Activated CD8-positive, alpha-beta T cell treated with anti-CD3 and anti-CD28 coated beads, Interleukin-2, amount 10 ng/mL, durations not matched to agents 7 days and 5 days (primary cell): Measurements from ENCODE around the gene GPC6. TPM values are rescaled to one million over a fixed set of nuclear protein-coding genes. Genes with fewer than 3 reads are reported as not detected.

Source experiments
- ATAC-seq: fragments of 150-1000 bp; cut with Tn5 transposase; one replicate; pipeline ENCODE4 v1.10.0; 2021; ENCODE audit warnings: moderate library complexity
- CTCF ChIA-PET: fragments of 350-600 bp; sonication (Branson Sonifier 250); formaldehyde crosslinking; loops from one replicate; lab custom pipeline; 2021; ENCODE audit warnings: antibody characterized with exemption; lab: Charles Lee
- POLR2A ChIA-PET: fragments of 350-600 bp; sonication (Branson Sonifier 250); formaldehyde crosslinking; loops from one replicate; lab custom pipeline; 2021; ENCODE audit warnings: antibody characterized with exemption; lab: Charles Lee
- DNase-seq: peaks from one replicate; pipeline ENCODE4 v3.0.0-alpha.2; 2020
- H3K27ac Mint-ChIP-seq: one replicate; pipeline ENCODE4 v1.8.0; 2021; ENCODE audit warnings: mild to moderate bottlenecking, mixed read lengths
- H3K27me3 Mint-ChIP-seq: one replicate; pipeline ENCODE4 v1.8.0; 2021; ENCODE audit warnings: low read depth, mixed read lengths
- H3K36me3 Mint-ChIP-seq: one replicate; pipeline ENCODE4 v1.8.0; 2021; ENCODE audit warnings: low read depth, mixed read lengths
- H3K4me1 Mint-ChIP-seq: one replicate; pipeline ENCODE4 v1.8.0; 2021; ENCODE audit warnings: low read depth, mixed read lengths
- H3K4me3 Mint-ChIP-seq: one replicate; pipeline ENCODE4 v1.8.0; 2021; ENCODE audit warnings: mild to moderate bottlenecking, mixed read lengths
- H3K9me3 Mint-ChIP-seq: one replicate; pipeline ENCODE4 v1.8.0; 2022; ENCODE audit warnings: mixed read lengths; ENCODE audit not compliant: insufficient read depth
- total RNA-seq, 2 experiments: library from RNA; stranded (reverse); gene quantifications; one replicate each; pipeline ENCODE4 v1.2.3, GENCODE V29; 2021

The GPC6 gene
- total RNA-seq, 2 experiments from 2014 or later = not detected

DNA sequence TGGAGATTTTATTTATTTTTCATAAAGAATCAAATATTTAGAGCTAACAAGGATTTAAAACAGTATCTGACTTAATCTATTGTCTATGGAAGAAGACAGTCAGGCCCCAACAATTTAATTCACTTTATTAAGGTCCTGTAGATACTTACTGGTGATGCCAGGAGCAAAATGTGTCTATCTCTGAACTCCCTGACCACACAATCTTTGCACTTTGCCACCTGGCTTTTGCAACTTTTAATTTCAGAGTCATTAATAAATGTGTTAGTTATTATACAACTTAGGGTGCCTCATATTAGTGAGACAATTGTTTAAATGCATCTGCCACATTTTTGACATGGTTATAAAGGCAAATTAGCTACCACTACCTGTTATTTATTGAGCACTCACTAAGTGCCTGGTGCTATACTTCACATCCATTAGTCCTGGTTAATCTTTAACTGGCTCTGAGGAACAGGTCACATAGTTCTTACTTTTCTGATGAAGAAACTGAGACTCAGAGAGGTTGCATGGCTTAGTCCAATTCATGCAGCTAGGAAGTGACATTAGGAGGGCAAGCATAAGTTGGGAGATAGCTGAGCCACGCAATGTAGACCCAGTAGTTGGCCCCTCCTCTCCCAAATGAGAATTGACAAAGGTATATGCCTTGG, 955.0 kb downstream of the GPC6 start:
- peaks cover 4% of the 10 kb centered on the region for H3K4me1 Mint-ChIP-seq
- H3K9me3 Mint-ChIP-seq = no peaks in the 10 kb centered on the region

DNA sequence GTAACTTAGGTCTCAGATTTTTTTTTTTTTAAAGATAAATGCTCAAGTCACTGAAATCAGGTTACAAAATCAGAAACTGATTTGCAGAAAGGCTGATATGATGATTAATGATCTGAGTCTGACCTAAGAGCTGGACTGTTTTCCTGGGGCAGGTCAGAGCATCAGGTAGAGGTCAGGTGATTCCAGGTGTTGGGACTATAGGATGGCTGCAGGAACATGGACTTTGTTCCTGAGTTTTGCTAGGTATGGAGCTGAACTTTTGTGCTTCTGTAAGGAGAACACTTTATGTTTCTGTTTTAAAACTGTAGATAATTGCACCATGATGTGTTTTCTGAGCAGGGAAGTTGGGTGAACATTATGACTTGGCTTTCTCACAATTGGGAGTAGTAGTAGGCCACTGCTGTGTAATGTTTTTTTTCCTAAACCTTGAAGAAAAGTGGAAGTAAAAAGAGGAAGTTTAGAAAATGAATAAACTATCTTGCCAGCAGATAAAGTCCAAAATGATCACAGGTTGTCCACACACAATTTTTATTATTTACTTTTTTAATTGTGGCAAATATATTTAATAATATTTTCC, 955.7 kb downstream of the GPC6 start:
- no peaks in the 10 kb centered on the region for H3K27me3 Mint-ChIP-seq
- no peaks in the 10 kb centered on the region for H3K9me3 Mint-ChIP-seq
- DNase-seq = no peak
- ATAC-seq = no peak
- no peaks in the 10 kb centered on the region for H3K36me3 Mint-ChIP-seq
- no peak overlapping the region for H3K4me3 Mint-ChIP-seq
- POLR2A ChIA-PET = interaction anchor here (0.6 kb wide), 1 partner anchor 31 kb away, joined by 3 read pairs; no protein-coding TSS in a partner anchor
- no peak overlapping the region for H3K27ac Mint-ChIP-seq
- H3K4me1 Mint-ChIP-seq = peaks cover 4% of the 10 kb centered on the region
- CTCF ChIA-PET = no interaction called here

More for the DNA sequence above, 955.0 kb downstream of the GPC6 start:
- ATAC-seq (no peak), DNase-seq (no peak)
- H3K27ac Mint-ChIP-seq = no peak overlapping the region
- no peaks in the 10 kb centered on the region for H3K36me3 Mint-ChIP-seq
- ChIA-PET POLR2A (no interaction called here), CTCF (no interaction called here)
- no peaks in the 10 kb centered on the region for H3K27me3 Mint-ChIP-seq
- no peak overlapping the region for H3K4me3 Mint-ChIP-seq

GRCh38 chr13:94186470-94186869, 959.9 kb downstream of the GPC6 start:
- Mint-ChIP-seq H3K4me3 (no peak overlapping the region), H3K4me1 (no peaks in the 10 kb centered on the region)

DNA sequence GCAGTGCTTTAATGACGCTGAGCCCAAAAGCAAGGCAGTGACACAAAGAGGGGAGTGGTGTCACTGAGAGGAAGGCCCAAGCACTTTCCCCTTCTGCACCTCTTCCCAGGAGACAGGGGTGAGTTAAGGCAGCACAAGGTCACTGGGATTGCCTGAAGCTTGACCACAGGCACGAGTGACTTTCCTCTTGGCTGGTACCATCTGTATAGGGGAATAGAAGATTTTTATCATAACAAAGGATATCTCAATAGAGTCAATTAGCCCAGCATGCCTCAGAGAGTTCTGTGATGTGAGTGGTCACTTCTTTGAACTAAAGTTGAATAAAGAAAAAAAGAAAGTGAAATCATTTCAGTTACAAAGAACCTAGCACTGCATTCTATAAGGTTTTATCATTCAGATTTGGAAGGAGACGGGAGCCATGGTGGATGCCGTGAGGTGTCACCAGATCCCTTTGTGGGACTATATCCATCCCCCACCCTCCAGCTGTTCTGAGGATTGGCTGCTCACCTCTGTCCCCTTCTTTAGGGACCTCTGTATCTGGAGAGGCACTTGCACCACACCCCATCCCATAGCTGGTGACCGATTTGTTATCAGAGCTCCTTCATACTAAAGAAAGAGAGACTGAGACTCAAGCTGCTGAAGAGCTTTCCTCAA, 961.7 kb downstream of the GPC6 start:
- no peak for ATAC-seq
- DNase-seq = no peak
- no peaks in the 10 kb centered on the region for H3K4me1 Mint-ChIP-seq
- no peak overlapping the region for H3K4me3 Mint-ChIP-seq
- CTCF ChIA-PET = no interaction called here
- no peaks in the 10 kb centered on the region for H3K9me3 Mint-ChIP-seq
- POLR2A ChIA-PET = no interaction called here
- H3K27me3 Mint-ChIP-seq = no peaks in the 10 kb centered on the region
- no peak overlapping the region for H3K27ac Mint-ChIP-seq
- H3K36me3 Mint-ChIP-seq = no peaks in the 10 kb centered on the region

More at GRCh38 chr13:94186470-94186869, 959.9 kb downstream of the GPC6 start:
- CTCF ChIA-PET = no interaction called here
- H3K36me3 Mint-ChIP-seq = no peaks in the 10 kb centered on the region
- DNase-seq (no peak), ATAC-seq (no peak)
- H3K9me3 Mint-ChIP-seq = no peaks in the 10 kb centered on the region
- H3K27ac Mint-ChIP-seq = no peak overlapping the region
- H3K27me3 Mint-ChIP-seq = no peaks in the 10 kb centered on the region
- POLR2A ChIA-PET = no interaction called here

DNA sequence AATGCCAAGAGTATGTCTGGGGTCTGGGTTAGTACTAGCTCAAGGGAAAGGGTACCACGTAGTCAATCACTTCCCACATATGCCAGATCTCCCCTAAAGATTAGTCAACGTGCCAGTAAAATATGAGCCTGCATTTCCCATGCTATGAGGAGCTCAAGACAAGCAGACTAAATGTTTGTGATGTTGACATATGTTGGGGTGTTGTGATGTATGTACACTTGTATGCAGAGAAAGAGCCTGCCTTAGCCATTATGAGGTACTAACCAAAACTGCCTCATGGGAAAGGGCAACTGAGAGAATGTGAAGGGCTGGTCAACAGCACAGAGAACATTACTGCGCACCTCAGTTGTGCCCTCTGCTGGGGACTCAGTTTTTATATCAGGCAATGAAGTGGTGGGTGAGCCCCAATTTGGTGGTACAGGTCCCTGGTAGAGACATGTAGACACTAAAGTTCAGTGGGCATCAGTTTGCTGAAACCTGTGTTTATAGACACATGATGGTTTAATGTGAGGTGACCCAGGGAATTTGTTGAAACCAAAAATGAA, 965.9 kb downstream of the GPC6 start:
- Mint-ChIP-seq H3K9me3 (no peaks in the 10 kb centered on the region), H3K4me1 (no peaks in the 10 kb centered on the region), H3K27me3 (peaks cover 2% of the 10 kb centered on the region), H3K27ac (no peak overlapping the region), H3K36me3 (no peaks in the 10 kb centered on the region), H3K4me3 (no peak overlapping the region)
- CTCF ChIA-PET = interaction anchor here (1.3 to 1.8 kb wide), 3 partner anchors 13 to 126 kb away, joined by 3 to 4 read pairs (median 3); no protein-coding TSS in a partner anchor
- DNase-seq = peak; percentile 25
- POLR2A ChIA-PET = no interaction called here
- ATAC-seq = no peak

- peaks cover 2% of the 10 kb centered on the region for H3K27me3 Mint-ChIP-seq
- DNase-seq (no peak), ATAC-seq (no peak)
- no peak overlapping the region for H3K4me3 Mint-ChIP-seq
- no peaks in the 10 kb centered on the region for H3K4me1 Mint-ChIP-seq
- ChIA-PET POLR2A (no interaction called here), CTCF (no interaction called here)
- H3K36me3 Mint-ChIP-seq = no peaks in the 10 kb centered on the region
- no peaks in the 10 kb centered on the region for H3K9me3 Mint-ChIP-seq
- H3K27ac Mint-ChIP-seq = no peak overlapping the region
These were observed 969.1 kb downstream of the GPC6 start for GRCh38 chr13:94195715-94196114.

DNA sequence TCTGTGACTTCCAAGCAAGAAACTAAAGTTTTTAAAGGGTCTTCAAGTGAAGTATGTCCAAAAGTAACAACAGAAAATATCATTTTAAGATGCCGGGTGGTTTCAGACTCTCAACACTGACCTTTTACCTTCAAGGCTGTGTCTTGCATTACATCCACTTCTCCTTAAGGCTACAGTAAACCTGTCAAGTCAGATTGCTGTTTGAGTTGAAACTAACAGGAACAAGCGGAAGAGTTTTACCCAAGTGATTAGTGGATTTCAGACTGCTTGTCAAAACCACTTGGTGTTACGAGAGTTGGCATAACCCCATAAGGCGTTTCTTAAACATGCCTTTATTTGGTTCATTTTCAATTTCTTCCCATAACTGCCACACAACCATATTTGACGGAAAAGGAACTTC, 969.8 kb downstream of the GPC6 start:
- no peak overlapping the region for H3K27ac Mint-ChIP-seq
- CTCF ChIA-PET = no interaction called here
- H3K9me3 Mint-ChIP-seq = no peaks in the 10 kb centered on the region
- peaks cover 2% of the 10 kb centered on the region for H3K27me3 Mint-ChIP-seq
- no peak overlapping the region for H3K4me3 Mint-ChIP-seq
- H3K36me3 Mint-ChIP-seq = no peaks in the 10 kb centered on the region
- DNase-seq (no peak), ATAC-seq (no peak)
- no peaks in the 10 kb centered on the region for H3K4me1 Mint-ChIP-seq
- POLR2A ChIA-PET = no interaction called here

- POLR2A ChIA-PET = interaction anchor here (0.6 kb wide), 1 partner anchor 115 kb away, joined by 3 read pairs; no protein-coding TSS in a partner anchor
- CTCF ChIA-PET = no interaction called here
These were observed 972.1 kb downstream of the GPC6 start for GRCh38 chr13:94198681-94199080.

DNA sequence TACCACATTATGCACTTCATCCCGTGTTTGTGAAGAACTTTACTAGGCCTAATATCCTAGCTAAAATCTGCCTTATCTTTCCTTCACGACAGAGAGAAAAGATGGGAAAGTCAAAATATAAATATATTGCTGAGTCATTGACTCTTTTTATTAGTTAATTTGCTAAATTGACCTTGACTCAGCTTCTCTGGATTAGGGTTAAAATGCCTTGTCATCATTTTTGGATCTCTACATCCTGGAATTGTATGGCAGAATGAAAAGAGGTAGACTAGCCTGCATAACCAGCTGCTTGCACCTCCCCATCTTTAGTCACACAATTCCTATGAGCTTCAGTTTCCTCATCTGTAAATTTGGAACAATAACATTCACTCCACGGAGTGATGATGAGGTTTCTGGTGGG, 972.5 kb downstream of the GPC6 start:
- Mint-ChIP-seq H3K36me3 (no peaks in the 10 kb centered on the region), H3K27ac (no peak overlapping the region), H3K4me1 (no peaks in the 10 kb centered on the region), H3K9me3 (no peaks in the 10 kb centered on the region), H3K4me3 (no peak overlapping the region), H3K27me3 (peaks cover 2% of the 10 kb centered on the region)
- CTCF ChIA-PET = no interaction called here
- no peak for ATAC-seq
- POLR2A ChIA-PET = interaction anchor here (0.6 kb wide), 1 partner anchor 115 kb away, joined by 3 read pairs; no protein-coding TSS in a partner anchor
- no peak for DNase-seq

More at GRCh38 chr13:94198681-94199080, 972.1 kb downstream of the GPC6 start:
- H3K4me1 Mint-ChIP-seq = no peaks in the 10 kb centered on the region
- peaks cover 2% of the 10 kb centered on the region for H3K27me3 Mint-ChIP-seq
- no peak overlapping the region for H3K4me3 Mint-ChIP-seq
- H3K9me3 Mint-ChIP-seq = no peaks in the 10 kb centered on the region
- H3K27ac Mint-ChIP-seq = no peak overlapping the region
- no peaks in the 10 kb centered on the region for H3K36me3 Mint-ChIP-seq
- ATAC-seq (no peak), DNase-seq (no peak)

DNA sequence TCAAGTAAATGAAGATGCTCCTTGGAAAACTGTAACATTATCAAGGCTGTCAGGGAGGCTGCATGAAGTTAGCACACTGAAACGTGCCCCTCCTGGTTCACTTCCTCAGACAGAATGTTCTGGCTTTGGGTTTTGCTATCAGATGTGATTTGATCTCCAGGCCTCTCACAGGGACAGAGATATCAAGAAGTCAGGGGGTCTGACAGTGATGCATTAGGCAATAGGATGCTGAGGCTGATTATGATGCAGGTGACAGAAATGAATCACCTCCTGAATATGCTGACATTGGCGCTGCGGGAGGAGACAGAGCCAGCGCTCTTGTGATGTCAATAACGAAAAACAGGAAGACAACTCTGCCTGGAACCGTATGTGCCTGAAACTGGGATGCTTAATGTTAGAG, 974.4 kb downstream of the GPC6 start:
- no peak for ATAC-seq
- no peaks in the 10 kb centered on the region for H3K9me3 Mint-ChIP-seq
- POLR2A ChIA-PET = no interaction called here
- H3K36me3 Mint-ChIP-seq = no peaks in the 10 kb centered on the region
- no peak for DNase-seq
- H3K4me3 Mint-ChIP-seq = no peak overlapping the region
- no peak overlapping the region for H3K27ac Mint-ChIP-seq
- H3K4me1 Mint-ChIP-seq = no peaks in the 10 kb centered on the region
- peaks cover 2% of the 10 kb centered on the region for H3K27me3 Mint-ChIP-seq
- CTCF ChIA-PET = no interaction called here

DNA sequence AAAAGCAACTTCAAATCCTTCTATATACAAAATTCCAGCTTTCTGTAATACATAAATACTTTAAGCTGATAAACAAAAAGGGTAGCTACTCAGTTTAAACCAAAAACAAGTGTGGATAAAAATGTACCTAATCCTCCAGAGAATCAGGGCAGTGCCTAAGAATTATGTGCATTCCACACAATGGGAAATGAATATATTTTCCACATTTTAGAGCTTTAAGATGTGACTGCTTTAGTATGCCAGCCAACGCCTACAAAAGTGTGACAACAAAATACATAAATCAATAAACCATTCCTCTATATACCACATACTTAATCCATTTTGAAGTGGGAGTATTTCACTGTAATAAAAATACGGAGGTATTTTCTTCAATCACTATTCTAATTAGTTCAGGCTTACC, 977.6 kb downstream of the GPC6 start:
- no peaks in the 10 kb centered on the region for H3K36me3 Mint-ChIP-seq
- H3K27ac Mint-ChIP-seq = no peak overlapping the region
- H3K9me3 Mint-ChIP-seq = no peaks in the 10 kb centered on the region
- no peaks in the 10 kb centered on the region for H3K4me1 Mint-ChIP-seq
- DNase-seq = no peak
- POLR2A ChIA-PET = no interaction called here
- CTCF ChIA-PET = interaction anchor here (1.1 kb wide), 1 partner anchor 141 kb away, joined by 3 read pairs; no protein-coding TSS in a partner anchor
- no peak for ATAC-seq
- H3K27me3 Mint-ChIP-seq = no peaks in the 10 kb centered on the region
- H3K4me3 Mint-ChIP-seq = no peak overlapping the region

GRCh38 chr13:94204946-94205345, 978.3 kb downstream of the GPC6 start:
- Mint-ChIP-seq H3K4me3 (no peak overlapping the region), H3K4me1 (no peaks in the 10 kb centered on the region), H3K27ac (no peak overlapping the region), H3K36me3 (no peaks in the 10 kb centered on the region), H3K27me3 (no peaks in the 10 kb centered on the region), H3K9me3 (no peaks in the 10 kb centered on the region)
- ATAC-seq (no peak), DNase-seq (no peak)
- POLR2A ChIA-PET = no interaction called here
- CTCF ChIA-PET = no interaction called here
